D341Med (cell line): ENCODE measurements around the gene ITPRIPL2.
A peak's percentile ranks its signal among the peaks of the same experiment; 100 is the strongest.

Source experiments
- DNase-seq: peaks from one replicate; pipeline ENCODE4 v3.0.0; 2012; ENCODE audit warnings: low spot score

The ITPRIPL2 gene

DNA sequence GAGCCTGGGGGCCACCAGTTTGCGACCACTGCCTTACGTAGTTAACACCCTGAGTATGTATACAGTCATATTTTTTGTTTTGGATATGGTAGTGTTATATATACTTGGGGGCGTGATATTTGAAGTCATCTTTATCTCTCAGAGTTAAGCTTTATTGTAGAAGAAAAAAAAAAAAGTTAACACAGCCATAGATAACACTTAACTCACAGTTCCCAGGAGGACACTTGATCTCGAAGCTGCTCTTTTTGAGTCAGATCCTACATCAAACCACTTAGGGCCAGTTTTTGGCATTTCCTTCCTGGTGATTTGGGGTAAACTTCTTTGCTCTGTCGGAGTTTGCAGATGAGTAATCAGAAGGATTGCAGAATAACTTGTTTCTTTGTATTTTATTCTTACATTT, 5.8 kb downstream of the ITPRIPL2 start:
- DNase-seq = no peak

DNA sequence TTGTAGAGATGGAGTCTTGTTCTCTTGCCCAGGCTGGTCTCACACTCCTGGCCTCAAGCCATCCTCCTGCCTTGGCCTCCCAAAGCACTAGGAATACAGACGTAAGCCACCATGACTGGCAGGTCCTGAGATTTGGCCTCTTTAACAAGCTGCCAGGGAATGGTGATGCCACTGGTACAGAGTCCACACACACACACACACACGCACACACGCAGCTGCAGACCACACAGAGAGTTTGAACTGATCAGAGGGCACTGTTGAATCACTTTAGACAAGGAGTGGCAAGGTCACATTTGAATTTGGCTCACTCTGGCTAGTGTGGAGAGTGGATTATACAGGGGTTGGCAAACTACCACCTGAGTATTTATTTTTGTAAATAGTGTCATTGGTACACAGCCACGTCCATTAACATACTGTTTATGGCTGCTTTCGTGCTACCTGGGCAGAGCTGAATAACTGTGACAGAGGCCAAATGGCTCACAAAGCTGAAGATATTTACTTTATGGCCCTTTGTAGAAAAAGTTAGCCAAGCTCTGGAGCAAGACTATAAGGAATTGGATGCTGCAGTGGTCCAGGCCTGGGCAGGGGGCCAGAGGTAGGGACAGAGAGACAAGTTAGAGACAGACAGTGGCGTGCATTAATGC, 9.9 kb downstream of the ITPRIPL2 start:
- DNase-seq = no peak

DNA sequence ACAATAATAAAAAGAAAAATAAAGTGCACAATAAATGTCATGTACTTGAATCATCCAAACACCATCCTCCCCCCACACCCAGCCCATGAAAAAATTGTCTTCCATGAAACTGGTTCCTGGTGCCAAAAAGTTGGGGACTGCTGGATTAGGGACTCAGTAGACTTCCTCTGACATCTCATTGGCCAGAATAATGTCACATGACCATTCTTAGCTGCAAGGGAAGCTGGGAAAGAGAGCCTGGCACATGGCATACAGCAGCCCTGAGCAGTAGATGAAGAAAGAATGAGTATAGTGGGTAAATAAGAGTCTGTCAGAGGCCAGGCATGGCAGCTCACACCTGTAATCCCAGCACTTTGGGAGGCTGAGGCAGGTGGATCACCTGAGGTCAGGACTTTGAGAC, 12.5 kb downstream of the ITPRIPL2 start:
- DNase-seq = no peak

DNA sequence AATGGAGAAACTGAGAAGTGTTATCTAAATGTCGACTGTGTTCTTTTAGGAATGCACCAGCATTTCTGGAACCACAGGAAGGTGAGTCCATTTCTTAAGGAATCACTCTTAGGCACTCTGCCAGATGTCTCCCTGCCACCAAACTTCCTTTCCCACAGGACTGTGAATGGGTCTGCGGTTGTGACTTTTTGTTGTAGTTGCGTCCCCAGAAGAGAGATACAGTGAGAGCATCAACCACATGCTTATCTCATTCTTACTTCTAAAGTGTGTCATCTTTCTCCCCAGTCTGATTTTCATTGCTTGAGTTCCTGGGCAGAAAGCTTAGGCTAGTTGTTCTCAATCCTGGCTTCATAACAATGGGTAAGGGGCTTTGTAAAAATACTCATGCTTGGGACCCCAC, 13.4 kb downstream of the ITPRIPL2 start:
- DNase-seq = no peak

DNA sequence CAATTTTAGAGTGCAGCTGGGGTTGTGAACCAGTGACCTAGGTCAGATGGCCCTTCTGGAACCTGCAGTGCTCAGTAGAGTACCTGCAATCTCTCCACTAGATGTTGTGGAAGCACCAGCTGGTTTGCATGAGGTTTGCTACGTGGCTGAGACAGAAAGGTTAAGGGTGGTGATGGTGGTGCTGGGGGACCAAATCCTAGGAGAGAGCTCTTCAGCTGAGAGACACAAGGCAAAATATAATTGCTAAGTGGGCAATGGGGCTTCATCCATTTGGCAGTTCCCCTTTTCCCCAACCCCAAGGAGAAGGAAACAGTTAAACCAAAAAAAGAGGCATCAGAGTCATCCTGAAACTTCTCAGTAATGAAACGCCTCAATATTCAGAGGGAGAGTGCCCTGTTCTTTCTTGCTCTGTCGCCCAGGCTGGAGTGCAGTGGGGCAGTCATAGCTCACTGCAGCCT, 13.9 kb downstream of the ITPRIPL2 start:
- no peak for DNase-seq

DNA sequence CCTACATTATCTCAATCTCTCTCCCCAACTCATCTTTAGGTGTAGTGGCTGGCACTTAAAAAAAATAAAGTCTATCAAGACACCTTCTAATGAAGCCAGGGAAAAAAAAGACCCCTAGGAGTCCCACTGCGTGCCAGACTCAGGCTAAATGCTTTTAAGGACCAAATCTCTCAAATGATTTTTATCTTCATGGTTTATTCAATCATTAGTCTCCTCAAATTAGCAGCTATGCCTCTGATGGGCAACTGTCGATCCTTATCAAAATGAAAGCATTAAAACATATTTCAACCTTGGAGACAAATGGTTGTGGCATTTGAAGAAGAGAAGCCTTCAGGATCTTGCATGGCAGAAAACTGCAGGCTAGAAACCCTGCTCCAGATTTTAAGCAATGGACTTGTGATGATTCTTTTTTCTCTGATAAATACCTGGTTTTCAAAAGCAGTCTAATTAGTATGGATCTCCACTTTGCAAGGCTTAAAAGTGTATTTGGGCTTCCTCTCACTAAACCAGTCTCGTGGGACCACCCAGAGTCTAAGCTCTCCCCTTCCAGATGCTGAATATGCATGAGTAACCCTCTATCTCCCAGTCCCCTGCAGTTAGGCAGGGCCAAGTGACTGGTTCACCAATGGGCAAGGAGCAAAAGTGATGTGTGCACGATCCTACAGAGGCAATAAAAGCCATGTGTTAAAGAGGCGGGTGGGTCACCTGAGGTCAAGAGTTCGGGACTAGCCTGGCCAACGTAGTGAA, 14.9 kb downstream of the ITPRIPL2 start:
- peak; percentile 53 for DNase-seq

DNA sequence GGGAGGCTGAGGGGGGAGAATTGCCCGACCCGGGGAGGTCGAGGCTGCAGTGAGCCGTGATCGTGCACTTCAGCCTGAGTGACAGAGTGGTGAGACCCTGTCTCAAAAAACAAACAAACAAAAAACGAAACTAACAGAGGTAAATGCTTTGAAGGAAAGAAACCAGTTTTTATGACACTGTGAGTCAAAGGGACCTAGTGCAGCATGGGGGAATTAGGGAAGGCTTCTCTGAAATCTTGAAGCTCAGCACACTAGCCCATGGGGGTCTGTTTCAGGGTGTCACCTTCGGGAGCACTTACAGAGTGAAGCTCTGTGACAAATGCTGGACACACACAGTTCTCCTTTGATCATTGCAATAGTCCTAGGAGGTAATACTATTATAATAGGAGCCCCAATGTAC, 16.6 kb downstream of the ITPRIPL2 start:
- DNase-seq = no peak

DNA sequence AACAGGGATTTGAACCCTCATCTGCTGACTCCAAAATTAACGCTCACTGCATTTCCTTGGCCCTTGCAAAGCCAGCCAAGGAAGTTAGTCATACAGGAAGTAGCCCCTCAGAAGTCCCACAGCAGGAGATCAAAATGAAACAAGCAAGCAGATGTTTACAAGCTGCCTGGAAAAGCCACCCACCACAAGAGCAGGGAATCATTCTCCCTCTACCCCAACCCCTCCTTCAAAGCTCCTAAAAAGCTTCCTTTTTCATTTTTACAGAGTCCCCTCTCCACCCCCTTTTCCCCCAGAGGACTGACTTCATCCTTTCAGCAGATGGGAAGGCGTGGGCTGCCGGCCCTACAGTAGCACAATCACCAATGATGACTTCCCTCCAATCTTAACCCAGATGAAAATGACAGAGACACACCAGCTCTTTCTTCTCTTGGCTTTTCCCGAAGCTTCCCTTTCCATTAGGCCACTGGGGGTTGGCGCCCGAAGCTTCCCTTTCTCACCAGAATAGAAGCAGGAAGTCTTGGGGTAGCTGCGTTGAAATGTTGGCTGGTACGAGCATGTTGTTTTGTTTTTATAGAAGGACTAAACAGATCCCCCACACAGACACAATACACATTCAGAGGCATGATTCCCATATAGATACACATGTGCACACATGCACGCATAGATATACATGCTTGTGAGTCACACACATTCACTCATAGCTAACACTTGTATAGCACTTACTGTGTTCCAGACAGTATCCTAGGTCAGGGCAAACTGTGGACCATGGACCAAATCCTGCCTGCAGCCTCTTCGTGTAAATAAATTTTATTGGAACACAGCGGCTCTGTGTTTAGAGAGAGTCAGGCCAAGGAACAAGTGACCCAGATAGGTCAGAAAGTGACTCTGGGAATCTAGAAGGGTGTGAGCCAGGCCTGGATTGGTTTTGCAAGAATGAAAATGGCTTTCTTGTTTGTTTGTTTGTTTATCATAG, 17.4 kb downstream of the ITPRIPL2 start:
- peak; percentile 42 for DNase-seq

DNA sequence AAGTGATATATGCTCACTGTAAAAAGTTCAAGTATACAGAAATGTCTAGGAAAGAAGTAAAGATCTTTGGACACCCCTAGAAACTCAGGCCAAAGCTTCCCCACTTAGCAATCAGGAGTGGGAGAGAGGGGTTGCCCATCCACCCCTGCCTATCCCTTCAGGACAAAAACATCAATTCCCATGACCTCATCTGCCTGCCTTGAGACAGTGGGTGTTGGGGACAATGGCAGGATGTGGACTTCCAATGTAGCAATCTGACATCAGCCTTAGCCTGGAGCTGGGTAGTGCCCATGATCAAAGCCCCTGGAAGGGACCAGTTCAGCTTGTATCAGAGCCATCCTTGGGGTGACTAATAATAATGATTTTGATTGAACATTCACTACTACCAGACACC, 18.1 kb downstream of the ITPRIPL2 start:
- no peak for DNase-seq

DNA sequence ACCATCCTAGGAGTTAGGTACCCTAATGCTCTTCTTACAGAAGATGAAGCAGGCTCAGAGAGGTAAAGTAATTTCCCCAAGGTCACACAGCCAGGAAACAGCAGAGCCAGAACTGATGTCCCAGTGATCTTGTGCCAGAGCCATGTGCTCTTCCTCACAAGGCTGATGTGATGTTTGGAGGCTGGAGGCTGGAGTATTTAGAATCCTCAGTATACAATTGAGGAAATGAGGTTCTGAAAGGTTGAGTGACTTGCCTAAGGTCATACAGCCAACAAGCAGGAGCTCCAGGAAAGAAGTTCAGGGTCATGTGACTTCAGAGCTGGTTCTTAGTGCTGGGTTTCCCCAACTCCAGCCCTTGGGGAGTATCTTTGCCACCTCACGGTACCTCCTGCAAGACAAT, 18.5 kb downstream of the ITPRIPL2 start:
- no peak for DNase-seq

DNA sequence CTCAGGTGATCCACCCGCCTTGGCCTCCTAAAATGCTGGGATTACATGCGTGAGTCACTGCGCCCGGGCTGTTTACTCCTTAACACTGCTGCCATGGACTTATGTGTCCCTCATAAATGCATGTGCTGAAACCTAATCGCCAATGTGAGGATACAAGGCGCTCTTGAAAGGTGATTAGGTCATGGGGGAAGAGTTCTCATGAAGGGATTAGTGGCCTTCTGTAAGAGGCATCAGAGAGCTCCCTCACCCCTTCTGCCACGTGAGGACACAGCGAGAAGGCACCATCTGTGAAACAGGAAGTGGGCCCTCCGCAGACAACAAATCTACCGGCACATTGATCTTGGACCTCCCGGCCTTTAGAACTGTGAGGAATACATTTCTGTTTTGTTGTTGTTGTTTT, 19.1 kb downstream of the ITPRIPL2 start:
- DNase-seq = no peak

DNA sequence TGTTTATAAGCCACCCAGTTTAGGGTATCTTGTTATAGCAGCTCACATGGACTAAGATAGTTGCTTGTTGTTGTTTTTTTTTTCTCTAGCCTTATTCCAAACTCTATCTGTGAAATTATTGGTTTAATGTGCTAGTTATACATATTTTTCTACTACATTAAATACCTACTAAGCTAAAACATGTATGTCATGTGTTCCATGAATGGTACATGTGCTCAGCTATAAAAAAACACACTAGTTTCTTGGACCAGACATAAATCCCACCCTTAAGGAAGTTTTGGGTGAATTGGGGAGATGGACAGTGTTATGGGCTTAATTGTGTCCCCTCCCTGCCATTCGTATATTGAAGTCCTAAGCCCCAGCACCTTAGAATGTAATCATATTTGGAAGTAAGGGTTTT, 19.8 kb downstream of the ITPRIPL2 start:
- no peak for DNase-seq

DNA sequence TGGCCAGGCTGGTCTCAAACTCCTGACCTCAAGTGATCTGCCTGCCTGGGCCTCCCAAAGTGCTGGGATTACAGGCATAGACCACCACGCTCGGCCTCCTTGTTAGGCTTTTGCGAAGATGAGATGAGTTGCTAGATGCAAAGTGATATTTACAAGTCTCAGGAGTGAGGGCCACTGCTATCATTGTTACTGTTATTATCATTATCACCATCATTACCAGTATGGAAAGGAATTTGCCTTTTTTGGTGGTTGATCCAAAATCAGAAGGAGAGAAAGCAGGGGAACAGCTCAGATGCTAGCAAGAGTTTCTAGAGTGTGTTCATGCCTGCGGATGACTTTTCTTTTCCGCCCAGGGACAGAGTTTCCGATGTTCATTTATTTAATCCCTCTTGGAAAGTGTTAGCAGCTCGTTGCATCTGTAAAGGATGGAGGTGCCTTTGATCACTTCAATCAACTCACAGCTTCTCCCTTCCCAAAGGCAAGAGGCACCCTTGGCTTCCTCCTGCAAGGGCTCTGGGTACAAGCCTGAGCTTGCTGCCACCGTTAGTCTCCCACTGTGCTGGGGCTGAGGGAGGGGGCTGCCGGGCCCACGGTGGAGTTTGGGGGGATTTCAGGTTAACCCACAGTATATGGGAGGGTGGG, 21.6 kb downstream of the ITPRIPL2 start:
- DNase-seq = no peak

DNA sequence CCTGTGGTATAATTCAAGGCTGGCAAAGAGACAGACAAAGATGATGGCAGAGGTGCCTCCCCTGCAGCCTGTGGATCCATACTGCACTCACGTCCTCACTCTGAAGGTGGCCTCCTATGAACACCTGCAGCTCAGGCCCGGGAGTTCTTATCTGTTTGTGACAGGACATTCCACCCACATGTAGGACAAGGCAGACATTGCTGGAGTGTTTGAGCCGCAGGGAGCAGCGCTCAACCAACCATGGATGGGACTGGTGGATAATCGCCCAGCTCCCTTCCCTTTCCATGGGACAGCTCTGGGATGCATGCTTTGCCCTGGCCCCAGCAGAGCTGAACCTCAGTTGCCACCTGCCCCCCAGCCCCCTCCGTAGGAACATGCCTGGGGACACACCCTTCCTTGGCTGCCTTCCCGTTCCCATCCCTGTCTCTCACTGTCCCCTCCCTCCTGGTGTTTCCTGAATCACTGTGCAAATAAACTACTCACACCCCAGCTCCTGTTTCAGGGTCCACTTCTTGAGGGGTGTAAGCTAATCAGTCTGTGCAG, 22.2 kb downstream of the ITPRIPL2 start:
- DNase-seq = no peak

DNA sequence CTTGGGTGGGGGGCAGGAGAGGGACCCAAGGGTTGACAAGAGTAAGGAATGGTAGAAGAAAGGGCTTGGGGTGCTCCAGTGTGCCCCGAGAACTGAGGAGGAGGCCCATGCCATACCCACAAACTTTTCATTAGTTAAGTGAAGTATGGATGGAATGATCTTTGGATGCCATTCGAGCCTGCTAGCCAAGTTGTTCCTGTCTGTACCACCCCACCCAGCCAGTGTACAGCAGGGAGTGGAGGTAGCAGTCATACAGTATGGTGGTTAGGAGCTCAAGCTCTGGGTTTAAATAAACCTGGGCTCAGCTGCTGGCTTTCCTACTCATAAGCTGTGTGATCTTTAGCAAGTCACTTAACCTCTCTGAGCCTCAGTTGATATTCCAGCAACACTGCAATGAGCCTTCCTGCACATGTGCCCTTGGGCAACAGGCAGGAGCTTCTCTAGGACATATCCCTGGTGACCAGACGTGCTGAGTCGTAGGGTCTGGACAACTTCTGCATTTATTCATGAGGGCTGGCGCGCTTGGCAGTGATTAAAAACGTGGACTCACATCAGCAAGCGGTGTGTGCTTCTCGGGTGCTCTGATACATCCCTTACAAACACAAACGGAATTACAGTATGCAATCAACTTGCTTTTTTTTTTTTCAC, 22.9 kb downstream of the ITPRIPL2 start:
- no peak for DNase-seq

DNA sequence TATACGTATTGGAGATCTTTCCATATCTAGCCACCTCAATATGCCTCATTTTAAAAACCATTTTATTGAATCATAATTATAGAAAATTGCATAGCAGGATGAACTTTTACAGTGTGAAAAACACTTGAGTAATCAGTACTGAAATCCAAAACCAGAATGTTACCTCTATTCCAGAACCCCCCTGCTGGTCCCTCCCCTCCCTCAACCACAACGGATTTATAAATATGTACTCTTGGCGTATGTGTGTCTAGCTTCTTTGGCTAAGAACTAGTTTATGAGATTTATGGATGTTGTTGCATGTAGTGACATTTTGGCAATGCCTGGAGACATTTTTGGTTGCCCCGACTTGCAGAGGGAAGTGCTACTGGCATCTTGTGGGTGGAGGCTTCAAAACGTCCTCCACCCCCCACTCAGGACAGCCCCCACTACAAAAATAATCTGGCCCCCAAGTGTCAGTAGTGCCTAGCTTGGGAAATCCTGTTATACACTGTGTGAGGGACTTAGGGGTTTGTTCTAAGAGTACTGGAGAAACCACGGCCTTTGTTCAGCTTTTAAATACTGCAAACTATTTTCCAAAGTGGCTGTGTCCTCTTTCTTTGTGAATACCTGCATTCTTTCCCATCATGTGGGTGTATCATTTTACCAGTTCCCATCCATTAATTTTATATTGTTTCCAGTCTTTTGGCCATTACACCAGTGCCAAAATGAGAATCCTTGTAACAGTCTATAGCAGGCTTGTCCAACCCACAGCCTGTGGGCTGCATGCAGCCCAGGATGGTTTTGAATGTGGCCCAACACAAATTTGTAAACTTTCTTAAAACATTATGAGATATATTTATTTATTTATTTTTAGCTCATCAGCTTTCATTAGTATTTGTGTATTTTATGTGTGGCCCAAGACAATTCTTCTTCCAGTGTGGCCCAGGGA, 23.7 kb downstream of the ITPRIPL2 start:
- DNase-seq = no peak

DNA sequence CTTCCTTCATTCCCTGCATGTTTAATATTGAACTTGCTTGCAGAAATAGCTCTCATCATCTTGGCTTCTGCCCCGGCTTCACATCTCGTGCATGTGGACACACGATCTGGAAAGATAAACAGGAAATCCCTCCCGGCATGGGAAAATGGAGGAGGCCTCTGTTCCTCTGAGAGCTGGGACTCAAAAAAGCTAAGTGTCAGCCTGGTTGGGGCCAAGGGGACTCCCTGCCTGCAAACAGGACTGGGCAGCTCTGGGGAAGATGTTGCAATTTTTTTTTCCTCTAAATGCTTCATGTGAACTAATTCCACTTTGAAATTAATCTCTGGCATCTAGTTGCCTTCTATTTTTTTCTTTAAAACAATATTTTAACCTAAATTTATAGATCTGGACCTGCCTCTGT, 24.8 kb downstream of the ITPRIPL2 start:
- no peak for DNase-seq

DNA sequence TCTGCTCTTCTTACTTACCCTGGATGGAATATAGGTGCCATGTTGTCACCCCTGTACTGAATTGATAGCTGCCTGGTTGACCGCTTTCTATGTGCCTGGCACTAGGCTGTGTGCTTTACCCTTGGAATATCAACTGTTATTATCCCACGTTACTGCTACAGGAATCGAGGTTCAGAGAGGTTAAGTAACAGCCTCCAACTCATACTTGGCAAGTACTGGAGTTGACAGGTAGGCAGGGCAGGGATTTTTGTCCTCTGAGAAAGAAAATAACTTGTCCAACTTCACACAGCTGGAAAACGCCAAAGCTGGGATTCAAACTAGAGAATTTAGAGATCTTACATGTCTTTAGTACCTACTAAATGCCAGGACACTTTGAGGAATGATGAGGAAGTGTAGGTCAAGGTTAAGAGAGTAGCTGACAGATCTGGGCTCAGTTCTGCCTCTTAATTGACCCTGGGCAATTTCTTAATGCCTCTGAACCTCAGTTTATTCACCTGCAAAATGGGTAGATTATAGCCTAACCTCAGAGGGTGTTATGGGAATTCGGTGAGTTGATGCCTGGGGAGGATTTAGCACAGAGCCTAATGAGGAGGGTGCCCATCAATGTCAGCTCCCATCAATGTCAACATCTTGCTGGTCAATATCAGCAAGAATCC, 25.8 kb downstream of the ITPRIPL2 start:
- no peak for DNase-seq

DNA sequence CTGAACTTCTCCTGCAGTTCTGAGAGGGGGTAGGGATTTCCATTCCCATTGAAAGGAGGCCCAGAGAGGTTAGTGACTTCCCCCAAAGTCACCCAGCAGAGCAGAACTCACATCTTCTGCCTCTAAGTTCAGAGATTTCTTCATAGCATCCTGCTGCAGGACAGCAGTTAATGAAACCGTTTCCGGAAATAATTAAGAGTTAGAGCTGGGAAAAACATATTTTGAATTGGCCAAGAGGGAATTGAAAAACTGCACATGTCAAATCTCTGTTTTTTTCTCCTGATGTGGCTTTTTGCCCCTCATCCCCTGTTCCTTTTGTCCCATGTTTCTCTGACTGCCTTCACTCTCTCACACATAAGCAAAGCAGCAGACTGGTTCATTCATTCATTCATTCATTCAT, 26.6 kb downstream of the ITPRIPL2 start:
- no peak for DNase-seq
